ENCODE data around the gene MOSPD2. TPM values are rescaled to one million over a fixed set of nuclear protein-coding genes. Genes with fewer than 3 reads are reported as not detected.
A peak's percentile ranks its signal among the peaks of the same experiment; 100 is the strongest.

The MOSPD2 gene
- total and polyA plus RNA-seq, 2 of the 4 experiments (the other 2 are of a cell fraction), result 14.1 to 22.2 TPM

GRCh38 chrX:14873676-14874049 is 442 bp downstream of the MOSPD2 start:
- peak overlapping the region; percentile 48 for H4K5ac ChIP-seq (ENCODE audit: low read depth, low read length)
- peak overlapping the region; percentile 61 for H2BK5ac ChIP-seq (ENCODE audit: low read depth, low read length, poor library complexity, severe bottlenecking)
- H3K9ac ChIP-seq (ENCODE audit: low read depth, low read length), result peak overlapping the region; percentile 92
- H4K8ac ChIP-seq (ENCODE audit: low read depth in 2 of 2, low read length in 2 of 2), result peak overlapping the region; percentile 18 to 88; a peak in 1 of 4 replicates
- H3K4ac ChIP-seq (ENCODE audit: low read depth, low read length), result peak overlapping the region; percentile 86
- H2BK15ac ChIP-seq (ENCODE audit: low read depth, low read length), result no peak overlapping the region; the same call in 2 of the 3 replicates
- no peaks in the 10 kb centered on the region for H3K4me1 ChIP-seq (ENCODE audit: control insufficient read depth, insufficient read depth, low read length)
- peak overlapping the region; percentile 30; the same call in 1 of the 2 replicates for H2BK120ac ChIP-seq (ENCODE audit: low read depth, low read length)
- peak overlapping the region; percentile 74 for H3K27ac ChIP-seq (ENCODE audit: insufficient read depth, low read length)
- TSS peak; percentile 51 for BruUV-seq (replicated peaks)
- dilution Hi-C loops (cut with HindIII; ENCODE audit: low sequenced_read_pairs, unreplicated experiment) (no loop called here), intact Hi-C loops (cut with micrococcal nuclease) (loop anchor here (2.0 to 5.0 kb wide), 3 partner anchors 184 to 269 kb away; no protein-coding TSS in a partner anchor), in situ Hi-C loops (cut with MboI; ENCODE audit: low sequenced_read_pairs) (no loop called here)
- peak overlapping the region; percentile 94 for H3K4me2 ChIP-seq (ENCODE audit: low read depth, low read length)
- H3K14ac ChIP-seq (replicated peaks; ENCODE audit: low read depth, low read length), result peak overlapping the region; percentile 92
- H3K4me3 ChIP-seq (ENCODE audit: insufficient read depth, low read depth, low read length), result peak overlapping the region; percentile 96
- H3K23ac ChIP-seq (ENCODE audit: low read depth, low read length), result peak overlapping the region; percentile 91
- H2AK9ac ChIP-seq (replicated peaks; ENCODE audit: low read depth, low read length, poor library complexity), result peak overlapping the region; percentile 95
- peak overlapping the region; percentile 97 for H2AFZ ChIP-seq (replicated peaks; ENCODE audit: low read length, poor library complexity)
- DNase-seq (no peak), ATAC-seq (ENCODE audit: low read depth) (no peak)
- H4K20me1 ChIP-seq (ENCODE audit: insufficient read depth, low read length), result no peaks in the 10 kb centered on the region
- H3K18ac ChIP-seq (ENCODE audit: low read depth, low read length), result peak overlapping the region; percentile 34
- H3K27me3 ChIP-seq (ENCODE audit: control insufficient read depth, insufficient read depth, low read length), result no peaks in the 10 kb centered on the region
- peak overlapping the region; percentile 52 for H4K91ac ChIP-seq (ENCODE audit: insufficient read depth, low read depth, low read length)
- peaks cover 18 to 21% of the 10 kb centered on the region in 2 experiments for H3K79me1 ChIP-seq (ENCODE audit: low read depth in 1 of 2, low read length in 2 of 2)
- TF ChIP-seq RCOR1 (IDR thresholded peaks at IDR 0.05; ENCODE audit: insufficient replicate concordance, low read length) (no peak), MXI1 (IDR thresholded peaks at IDR 0.05; ENCODE audit: borderline replicate concordance, low read depth, low read length) (no peak), USF2 (IDR thresholded peaks at IDR 0.05; ENCODE audit: low read depth, low read length) (no peak), MAZ (IDR thresholded peaks at IDR 0.05; ENCODE audit: borderline replicate concordance, low read depth, low read length) (no peak)
- H2AK5ac ChIP-seq (ENCODE audit: low read depth, low read length), result peak overlapping the region; percentile 66; the same call in 1 of the 2 replicates
- peaks cover 2% of the 10 kb centered on the region for H3K36me3 ChIP-seq (ENCODE audit: control insufficient read depth, insufficient read depth, low read length)
- H3K9me3 ChIP-seq (ENCODE audit: control insufficient read depth, insufficient read depth, low read length), result no peaks in the 10 kb centered on the region
- CTCF ChIA-PET, result no interaction called here
- WGBS, 2 experiments (ENCODE audit: extremely low coverage in 2 of 2, insufficient read length in 1 of 2), result 33% methylated on average over 1 of the region's 8 CpGs; no CpG with 5 or more reads in 1 of the 2 experiments
- H3K56ac ChIP-seq (ENCODE audit: extremely low read depth, insufficient read depth, low read length), result peak overlapping the region; percentile 60
- no peak overlapping the region for H2BK20ac ChIP-seq (ENCODE audit: low read depth, low read length)
- H3K9me1 ChIP-seq (ENCODE audit: insufficient read depth, low read length), result no peaks in the 10 kb centered on the region
- POLR2A ChIA-PET (ENCODE audit: unreplicated experiment), result no interaction called here
